H1 (cell line): Measurements from ENCODE around the gene ATR. TPM values are rescaled to one million over a fixed set of nuclear protein-coding genes. Genes with fewer than 3 reads are reported as not detected.

Experiments used
- CHD7 ChIP-seq: fragments of 300-600 bp; sonication (generic); IDR thresholded peaks from 2 replicates; pipeline ENCODE4 v1.7.1; 2012; ENCODE audit warnings: low read length, moderate library complexity, mild to moderate bottlenecking, inconsistent platforms; ENCODE audit not compliant: insufficient replicate concordance
- CREB1 ChIP-seq: IDR thresholded peaks from 2 replicates; pipeline ENCODE4 v1.6.1; 2012; ENCODE audit warnings: inconsistent platforms
- EP300 ChIP-seq, 2 experiments: IDR thresholded peaks; 1 replicate in 1 of 2; 2 replicates in 1 of 2; pipeline ENCODE4 v1.6.1; 2011 to 2012; ENCODE audit warnings: low read depth in 2 of 2, low read length in 2 of 2, mild to moderate bottlenecking in 2 of 2, borderline replicate concordance in 1 of 2, inconsistent platforms in 1 of 2, moderate library complexity in 1 of 2
- SP2 ChIP-seq: IDR thresholded peaks from 2 replicates; pipeline ENCODE4 v1.6.1; 2012; ENCODE audit warnings: mild to moderate bottlenecking, low read length, inconsistent platforms
- polyA plus RNA-seq, 7 experiments: library from polyadenylated mRNA; depleted of rRNA in 3 of 7; stranded (reverse) in 5 of 7; unstranded in 2 of 7; fragments of >200 nt in 5 of 7; fragments of 200-250 nt in 2 of 7; gene quantifications; 1 replicate in 5 of 7; 2 replicates in 1 of 7; 4 replicates in 1 of 7; pipeline versions ENCODE4 v1.2.1 to v1.2.3, GENCODE V29; 2011 to 2013; ENCODE audit warnings: missing spikeins in 2 of 7, mixed read lengths in 2 of 7
- total RNA-seq: library from RNA; stranded (reverse); fragmentation: NEBNext Ultra II Directional; extraction: Animal tissue kit (Norgen Biotek cat#: 25700); gene quantifications from 2 replicates; pipeline ENCODE4 v1.2.1, GENCODE V29; 2021

The ATR gene
- total and polyA plus RNA-seq, 2 of the 8 experiments (the other 6 are each of a cell fraction or from before 2014, with no cell fraction given): 8.4 to 23.2 TPM

- TF ChIP-seq CHD7: no peak
- TF ChIP-seq SP2: no peak
- TF ChIP-seq CREB1: no peak
- TF ChIP-seq EP300 (IDR thresholded peaks at IDR 0.05; ENCODE audit: borderline replicate concordance in 1 of 2, low read depth in 2 of 2, low read length in 2 of 2): no peak
These were observed 28.5 kb downstream of the ATR start (continued) for GRCh38 chr3:142549986-142550385.
